HG03469 (cell line): ENCODE data around the gene KSR1.

Experiments
- ATAC-seq: cut with Tn5 transposase; IDR thresholded peaks from one replicate; pipeline ENCODE4 v1.9.1; 2021; ENCODE audit warnings: mild to moderate bottlenecking, moderate library complexity, moderate number of reproducible peaks; ENCODE audit not compliant: unreplicated experiment

The KSR1 gene

DNA sequence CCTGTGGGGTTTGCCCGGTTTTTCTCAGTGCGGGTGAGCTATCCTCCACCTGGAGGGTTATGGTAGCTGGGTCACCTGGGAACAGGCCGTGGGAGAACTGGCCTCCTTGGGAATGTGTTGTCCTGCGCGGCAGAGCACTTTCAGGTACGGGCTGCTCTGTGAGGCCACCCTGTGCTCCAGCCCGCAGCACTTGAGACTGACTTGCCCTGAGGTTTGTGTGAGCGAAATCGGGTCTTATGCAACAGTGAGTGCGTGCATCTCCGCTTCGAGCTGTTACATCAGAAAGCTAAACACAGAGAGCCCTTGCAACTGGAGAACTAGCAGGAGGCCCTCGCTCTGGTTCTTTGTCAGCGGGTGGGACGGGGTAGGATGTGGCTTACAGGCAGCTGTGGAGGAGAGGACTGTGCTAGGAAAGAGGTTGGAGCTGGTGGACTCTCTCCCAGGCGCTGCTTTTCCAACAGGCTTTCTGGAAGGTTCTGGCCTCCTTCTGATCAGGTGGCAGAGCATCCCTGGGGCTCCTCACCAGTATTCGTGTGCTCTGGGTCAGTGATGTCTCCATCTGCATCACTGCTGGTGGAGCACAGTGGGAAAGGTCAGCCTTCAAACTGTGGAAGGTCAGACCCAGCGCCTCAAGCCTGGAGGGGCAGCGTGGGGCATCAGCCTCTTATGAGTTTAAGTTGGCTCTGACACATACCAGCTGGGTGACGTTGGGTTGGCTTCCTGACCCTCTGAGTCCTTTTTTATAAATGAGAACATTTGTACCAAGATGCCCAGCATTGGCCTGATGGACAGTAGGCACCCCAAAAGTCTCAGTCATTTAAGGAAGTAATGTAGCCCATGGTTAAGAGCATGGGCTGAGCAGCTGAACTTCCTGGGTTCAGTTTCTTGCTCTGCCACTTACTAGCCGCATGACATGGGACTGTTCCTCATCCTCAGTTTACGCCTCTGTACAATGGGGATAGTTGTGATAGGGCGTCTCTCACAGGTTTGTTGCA, 76.3 kb downstream of the KSR1 start:
- ATAC-seq = no peak

GRCh38 chr17:27533874-27534815, 77.9 kb downstream of the KSR1 start:
- ATAC-seq = no peak

DNA sequence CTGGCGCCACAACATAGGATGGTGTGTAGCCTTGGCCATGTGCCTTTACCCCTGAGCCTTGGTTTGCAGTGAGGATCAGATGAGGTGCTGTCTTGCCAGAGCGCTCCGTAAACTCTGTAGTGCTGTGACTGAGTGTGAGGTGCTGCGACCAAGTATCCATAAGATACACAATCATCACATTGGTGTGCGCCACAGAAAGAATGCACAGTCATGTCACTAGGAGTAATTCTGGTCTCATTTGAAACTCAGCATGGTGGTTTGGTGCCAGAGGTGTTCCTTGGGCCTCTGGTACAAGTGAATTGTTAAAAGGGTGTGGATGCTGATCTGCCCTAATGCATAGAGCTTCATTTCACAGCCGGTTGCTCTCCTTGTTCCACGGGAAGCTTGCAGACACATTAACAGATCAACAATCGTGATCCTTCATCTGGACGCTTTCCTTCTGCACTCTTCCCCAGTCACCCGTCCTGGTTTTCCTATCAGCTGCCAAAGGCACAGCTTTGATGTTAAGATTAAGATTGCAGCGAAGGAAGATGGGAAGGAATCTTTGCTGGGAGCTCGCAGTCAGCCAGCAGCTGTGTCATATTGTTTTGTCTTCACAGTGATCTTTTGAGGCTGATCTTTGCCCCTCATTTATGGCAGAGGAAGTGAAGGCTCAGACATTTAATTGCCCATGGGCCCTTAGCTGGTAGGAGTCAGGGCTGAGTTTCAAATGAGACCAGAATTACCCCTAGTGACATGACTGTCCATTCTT, 79.1 kb downstream of the KSR1 start:
- no peak for ATAC-seq

- no peak for ATAC-seq
Measured at GRCh38 chr17:27535975-27536374, 79.7 kb downstream of the KSR1 start.

- no peak for ATAC-seq
Measured at GRCh38 chr17:27536781-27537180, 80.5 kb downstream of the KSR1 start.

- no peak for ATAC-seq
Measured at GRCh38 chr17:27538156-27538955, 82.1 kb downstream of the KSR1 start.

- ATAC-seq = no peak
Measured at GRCh38 chr17:27539152-27539551, 82.9 kb downstream of the KSR1 start.

DNA sequence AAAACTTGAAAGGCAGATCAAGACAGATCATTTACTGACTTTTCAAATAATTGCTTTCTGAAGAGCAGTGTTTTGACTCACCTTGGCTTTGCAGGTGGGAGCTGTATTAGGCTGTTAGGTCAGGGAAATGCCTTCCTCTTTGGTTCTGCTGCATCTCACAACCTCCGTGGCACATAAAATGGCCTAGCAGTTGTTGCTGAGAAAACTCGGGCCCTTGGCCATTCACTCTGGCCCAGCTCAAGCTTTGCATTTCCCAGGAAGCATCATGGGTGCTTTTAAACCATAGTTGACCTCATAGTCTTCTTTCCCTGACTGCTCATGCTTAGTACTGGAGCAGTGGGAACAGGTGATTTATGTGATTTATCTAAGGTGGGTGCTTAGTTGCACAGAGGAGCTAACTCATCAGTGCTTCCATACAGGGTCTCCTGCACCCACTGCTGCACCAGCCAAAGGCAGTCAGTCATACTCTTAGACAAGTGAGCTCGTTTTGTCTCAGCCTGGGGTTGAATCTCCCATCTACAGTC, 83.6 kb downstream of the KSR1 start:
- ATAC-seq = no peak

DNA sequence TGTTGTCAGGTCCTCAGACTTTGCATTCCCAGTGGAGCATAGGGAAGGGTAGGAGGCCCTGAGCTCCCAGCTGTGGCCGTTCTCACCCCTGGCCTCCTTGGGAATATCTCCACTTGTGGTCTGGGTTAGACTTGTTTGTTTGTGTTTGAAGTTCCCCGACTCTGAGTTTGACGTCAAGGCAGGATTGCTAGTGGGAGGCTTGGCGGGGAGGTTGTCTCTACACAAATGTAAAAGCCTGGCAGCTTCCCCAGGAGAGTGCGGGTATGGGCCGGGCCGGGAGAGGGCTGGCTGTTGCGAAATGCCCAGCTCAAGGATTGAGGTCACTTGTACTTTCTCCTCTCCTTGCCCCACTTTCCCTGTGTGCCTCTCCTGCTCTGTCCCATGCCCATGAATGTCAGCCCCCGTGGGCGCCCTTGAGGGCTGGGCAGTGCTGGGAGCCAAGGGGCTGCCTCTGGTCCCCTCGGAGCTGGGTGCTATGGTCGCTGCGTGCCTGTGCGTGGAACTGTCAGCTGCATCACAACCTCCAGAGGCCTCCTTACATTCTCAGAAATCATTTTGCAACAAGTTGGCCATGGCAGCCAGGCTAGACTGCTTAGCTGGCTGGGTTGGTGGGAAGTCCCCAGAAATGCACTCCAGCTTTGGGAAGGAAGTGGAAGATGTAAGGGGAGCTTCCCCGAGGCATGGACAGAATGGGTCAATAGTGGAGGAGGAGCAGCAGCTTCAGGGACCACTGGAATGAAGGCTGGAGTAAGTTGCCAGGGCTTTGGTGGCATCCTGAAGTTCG, 84.3 kb downstream of the KSR1 start:
- no peak for ATAC-seq

DNA sequence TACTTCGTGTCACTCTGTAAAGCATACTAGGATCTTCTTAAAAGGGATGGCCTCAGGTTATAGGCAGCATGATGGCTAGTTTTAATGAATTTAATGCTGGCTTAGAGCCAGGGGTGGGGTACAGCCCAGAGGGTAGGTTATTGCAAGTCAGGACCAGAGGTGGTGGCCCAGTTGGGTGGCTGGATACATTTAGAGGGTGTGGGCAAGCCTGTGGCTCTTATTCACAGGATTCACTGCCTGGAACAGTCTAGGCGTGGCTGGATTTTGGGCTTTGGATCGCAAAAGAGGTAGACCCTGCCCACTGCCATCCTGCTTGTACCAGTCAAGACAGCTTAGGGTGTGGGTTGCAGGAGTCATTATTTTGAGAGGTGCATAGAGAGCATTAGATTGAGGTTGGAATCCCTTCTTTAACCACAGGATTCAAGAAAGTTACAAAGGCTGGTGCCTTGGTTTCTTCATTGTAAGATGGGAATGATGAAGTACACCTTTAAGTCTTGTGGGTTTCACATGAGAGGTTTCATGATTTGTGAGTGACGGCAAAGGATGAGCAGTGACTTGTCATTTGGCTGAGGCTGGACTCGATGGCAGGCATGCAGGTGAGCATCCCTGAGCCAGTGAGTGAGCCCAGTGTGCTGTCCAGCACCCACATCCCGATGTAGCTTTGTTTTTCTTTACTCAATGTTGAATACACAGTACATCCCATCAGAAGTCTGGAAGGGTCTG, 85.2 kb downstream of the KSR1 start:
- ATAC-seq = no peak

DNA sequence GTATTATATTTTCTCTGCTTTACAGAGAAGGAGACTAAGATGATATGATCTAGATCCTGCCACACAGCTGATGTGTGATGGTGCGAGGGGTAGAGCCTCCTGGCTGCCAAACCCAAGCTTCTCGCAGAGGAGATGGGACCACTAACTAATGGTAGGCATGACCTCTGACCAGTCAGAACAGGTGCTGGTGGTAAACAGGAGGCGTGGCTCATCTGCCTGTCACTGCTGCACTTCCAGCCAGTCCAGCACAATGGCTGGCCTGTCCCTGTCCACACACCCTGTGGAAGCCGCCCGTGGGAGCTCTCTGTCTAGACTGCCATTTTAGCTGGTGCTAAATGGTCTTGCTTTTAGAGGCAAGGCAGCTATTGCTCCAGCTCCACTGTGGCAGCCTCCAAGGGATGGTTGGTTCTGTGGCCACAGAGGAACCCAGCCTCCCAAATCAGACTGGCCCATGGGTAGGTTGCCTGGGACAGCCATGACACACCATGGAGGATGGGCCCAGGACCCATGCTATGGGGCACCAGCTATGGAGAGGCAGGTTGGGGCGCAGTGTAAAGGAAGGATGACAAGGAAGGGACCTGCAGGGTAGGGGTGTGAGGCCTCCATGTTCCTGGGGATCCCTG, 86.7 kb downstream of the KSR1 start:
- ATAC-seq = no peak

DNA sequence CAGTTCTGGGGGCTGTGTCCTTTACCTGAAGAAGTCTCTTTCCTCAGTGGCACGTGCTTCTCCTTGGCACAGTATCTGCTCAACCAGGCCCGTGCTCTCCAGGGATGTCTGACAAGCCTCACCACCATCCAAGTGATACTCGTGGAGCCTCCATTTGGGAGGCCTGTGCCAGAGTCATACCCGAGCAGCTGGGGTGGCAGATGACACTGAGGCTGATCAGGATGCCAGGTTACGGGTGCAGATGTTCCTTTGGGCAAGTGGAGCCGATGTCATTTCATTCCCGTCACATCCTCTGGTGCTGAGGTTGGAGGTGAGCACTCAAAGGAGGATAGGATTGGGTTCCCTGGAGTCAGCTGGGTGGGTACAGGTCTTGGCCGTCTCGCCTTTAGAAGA, 87.2 kb downstream of the KSR1 start:
- ATAC-seq = no peak

DNA sequence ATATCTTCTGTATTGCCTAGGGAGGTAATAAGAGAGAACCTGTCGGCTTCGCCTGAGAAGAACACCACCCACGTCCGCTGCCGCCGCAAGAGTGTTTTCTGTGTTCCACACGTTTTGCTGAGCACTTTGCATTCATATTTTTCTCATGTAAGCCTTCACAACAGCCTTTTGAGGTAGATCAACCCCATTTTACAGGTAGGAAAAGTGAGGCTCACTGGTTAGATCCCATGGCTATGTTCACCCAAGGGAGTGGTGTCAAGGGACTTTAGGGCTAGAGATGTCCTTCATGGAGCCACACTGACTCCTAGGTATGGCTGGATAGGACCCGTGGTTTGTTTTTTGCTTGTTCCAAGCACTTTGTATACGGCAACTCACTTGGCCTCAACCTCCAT, 87.7 kb downstream of the KSR1 start:
- no peak for ATAC-seq

- peak; percentile 63 for ATAC-seq
Measured at GRCh38 chr17:27544350-27545131, 88.3 kb downstream of the KSR1 start.

DNA sequence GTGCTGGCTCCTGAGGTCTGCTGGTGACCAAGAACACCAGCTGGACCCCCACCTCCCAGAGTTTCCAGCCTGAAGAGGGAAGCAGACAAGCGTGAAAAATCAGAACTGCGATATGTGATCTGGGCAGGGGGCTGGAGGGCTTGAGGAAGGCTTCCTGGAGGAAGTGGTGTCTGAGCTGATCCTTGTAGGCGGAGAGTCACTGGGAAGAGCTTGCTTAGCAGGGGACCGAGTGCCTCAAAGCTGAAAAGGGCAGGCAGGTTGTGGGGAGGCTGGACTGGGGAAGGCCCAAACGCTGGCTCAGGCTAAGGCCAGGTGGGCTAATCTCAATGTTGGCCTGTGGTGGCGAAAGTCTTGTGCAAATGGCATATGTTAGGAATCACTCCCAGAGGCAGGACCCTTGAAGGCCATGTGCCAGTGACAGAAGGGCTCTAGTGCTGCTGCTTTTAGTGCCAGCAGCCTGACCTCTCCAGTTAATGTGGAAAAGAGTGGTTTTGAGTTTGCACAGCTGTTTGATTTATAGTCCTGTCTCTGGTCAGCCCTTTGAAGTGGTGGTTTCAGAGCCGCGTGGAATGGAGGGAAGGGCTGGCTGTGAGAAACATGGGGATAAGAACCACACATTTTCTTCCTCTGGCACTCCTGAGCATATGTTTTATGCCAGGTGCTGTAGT, 89.4 kb downstream of the KSR1 start:
- no peak for ATAC-seq

GRCh38 chr17:27546624-27547300, 90.5 kb downstream of the KSR1 start:
- no peak for ATAC-seq
